Vagina (tissue), 2 donors: Measurements from ENCODE around the gene PADI6. TPM values are rescaled to one million over a fixed set of nuclear protein-coding genes. Genes with fewer than 3 reads are reported as not detected.
"Not testable (repeated sequence)": the region's sequence is repeated elsewhere in the genome, so short reads cannot be mapped to it uniquely, and the experiment has no call there.

Experiments
- DNase-seq, 2 donors: peaks; one replicate each; pipeline ENCODE4 v3.0.0-alpha.2; 2017; ENCODE audit errors: extremely low spot score in 2 of 2
- H3K27ac ChIP-seq: fragments of 200-600 bp; sonication (generic); one replicate; pipeline ENCODE4 v1.5.1; 2019
- H3K27me3 ChIP-seq: fragments of 200-600 bp; sonication (generic); one replicate; pipeline ENCODE4 v1.5.1; 2019
- H3K36me3 ChIP-seq, 2 donors: fragments of 200-600 bp; sonication (generic); one replicate each; pipeline ENCODE4 v1.5.1; 2017 to 2019
- H3K4me1 ChIP-seq: fragments of 200-600 bp; sonication (generic); one replicate; pipeline ENCODE4 v1.5.1; 2019
- H3K4me3 ChIP-seq, 2 donors: fragments of 200-600 bp; sonication (generic); 1 replicate in 1 of 2; 2 replicates in 1 of 2; pipeline ENCODE4 v1.5.1; 2016 to 2019
- H3K9me3 ChIP-seq: fragments of 200-600 bp; sonication (generic); one replicate; pipeline ENCODE4 v1.5.1; 2019
- POLR2A ChIP-seq, 2 donors: fragments of 450-650 bp; IDR thresholded peaks; one replicate each; pipeline ENCODE4 v1.6.1; 2017; ENCODE audit warnings: antibody characterized with exemption in 2 of 2, mild to moderate bottlenecking in 2 of 2, moderate library complexity in 2 of 2
- POLR2AphosphoS5 ChIP-seq, 2 donors: sonication (generic); formaldehyde crosslinking; IDR thresholded peaks; one replicate each; pipeline ENCODE4 v1.9.0; 2017; ENCODE audit warnings: antibody characterized with exemption in 2 of 2, mild to moderate bottlenecking in 2 of 2, low read depth in 1 of 2; ENCODE audit not compliant: insufficient read depth in 1 of 2
- intact Hi-C: fragments of 100-400 bp; cut with DNase I; formaldehyde crosslinking; loops from one replicate; pipeline ENCODE4 v1.15.1; 2023
- total RNA-seq: library from RNA; depleted of rRNA; stranded (reverse); fragments of >200 nt; gene quantifications from one replicate; pipeline ENCODE4 v1.2.3, GENCODE V29; 2016
- TF ChIP-seq, protein P1 (sequence below), 3 experiments: fragments of 450-650 bp in 2 of 3; fragments of 200-600 bp in 1 of 3; sonication (generic) in 1 of 3; IDR thresholded peaks; one replicate each; pipeline ENCODE4 v1.5.1; 2017 to 2019; ENCODE audit warnings: antibody characterized with exemption in 3 of 3, mild to moderate bottlenecking in 2 of 3, moderate library complexity in 2 of 3

Gene PADI6
- total RNA-seq, 1 donor from 2014 or later = not detected

DNA sequence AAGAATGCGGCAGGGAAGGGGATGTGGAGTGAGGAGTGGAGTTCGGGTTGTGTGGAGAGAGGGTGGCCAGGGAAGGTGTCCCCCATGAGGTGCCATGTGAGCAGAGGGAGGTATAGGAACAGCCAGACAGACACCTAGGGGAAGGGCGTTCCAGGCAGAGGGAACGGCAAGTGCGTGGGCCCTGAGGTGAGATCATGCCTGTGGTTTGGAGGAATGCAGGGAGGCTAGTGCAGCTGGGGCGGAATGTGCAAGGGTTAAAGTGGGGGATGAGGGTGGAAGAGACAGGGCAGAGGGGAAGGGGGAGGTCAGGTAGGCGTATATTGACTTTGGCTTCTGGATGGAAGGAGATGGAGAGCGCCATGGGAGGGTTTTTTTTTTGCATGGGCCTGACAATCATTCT lies 31.6 kb upstream of the PADI6 start:
- no peaks in the 10 kb centered on the region for H3K36me3 ChIP-seq
- TF ChIP-seq, protein P1, sequence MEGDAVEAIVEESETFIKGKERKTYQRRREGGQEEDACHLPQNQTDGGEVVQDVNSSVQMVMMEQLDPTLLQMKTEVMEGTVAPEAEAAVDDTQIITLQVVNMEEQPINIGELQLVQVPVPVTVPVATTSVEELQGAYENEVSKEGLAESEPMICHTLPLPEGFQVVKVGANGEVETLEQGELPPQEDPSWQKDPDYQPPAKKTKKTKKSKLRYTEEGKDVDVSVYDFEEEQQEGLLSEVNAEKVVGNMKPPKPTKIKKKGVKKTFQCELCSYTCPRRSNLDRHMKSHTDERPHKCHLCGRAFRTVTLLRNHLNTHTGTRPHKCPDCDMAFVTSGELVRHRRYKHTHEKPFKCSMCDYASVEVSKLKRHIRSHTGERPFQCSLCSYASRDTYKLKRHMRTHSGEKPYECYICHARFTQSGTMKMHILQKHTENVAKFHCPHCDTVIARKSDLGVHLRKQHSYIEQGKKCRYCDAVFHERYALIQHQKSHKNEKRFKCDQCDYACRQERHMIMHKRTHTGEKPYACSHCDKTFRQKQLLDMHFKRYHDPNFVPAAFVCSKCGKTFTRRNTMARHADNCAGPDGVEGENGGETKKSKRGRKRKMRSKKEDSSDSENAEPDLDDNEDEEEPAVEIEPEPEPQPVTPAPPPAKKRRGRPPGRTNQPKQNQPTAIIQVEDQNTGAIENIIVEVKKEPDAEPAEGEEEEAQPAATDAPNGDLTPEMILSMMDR (IDR thresholded peaks at IDR 0.05) = no peak
- TF ChIP-seq POLR2A (IDR thresholded peaks at IDR 0.05) (no peak), POLR2AphosphoS5 (IDR thresholded peaks at IDR 0.05; ENCODE audit: insufficient read depth in 1 of 2, low read depth in 1 of 2) (no peak)
- DNase-seq = no peak
- no peaks in the 10 kb centered on the region for H3K4me1 ChIP-seq
- intact Hi-C loops = no loop called here
- H3K27me3 ChIP-seq = no peaks in the 10 kb centered on the region
- no peaks in the 10 kb centered on the region for H3K9me3 ChIP-seq
- no peak overlapping the region for H3K4me3 ChIP-seq
- no peak overlapping the region for H3K27ac ChIP-seq

DNA sequence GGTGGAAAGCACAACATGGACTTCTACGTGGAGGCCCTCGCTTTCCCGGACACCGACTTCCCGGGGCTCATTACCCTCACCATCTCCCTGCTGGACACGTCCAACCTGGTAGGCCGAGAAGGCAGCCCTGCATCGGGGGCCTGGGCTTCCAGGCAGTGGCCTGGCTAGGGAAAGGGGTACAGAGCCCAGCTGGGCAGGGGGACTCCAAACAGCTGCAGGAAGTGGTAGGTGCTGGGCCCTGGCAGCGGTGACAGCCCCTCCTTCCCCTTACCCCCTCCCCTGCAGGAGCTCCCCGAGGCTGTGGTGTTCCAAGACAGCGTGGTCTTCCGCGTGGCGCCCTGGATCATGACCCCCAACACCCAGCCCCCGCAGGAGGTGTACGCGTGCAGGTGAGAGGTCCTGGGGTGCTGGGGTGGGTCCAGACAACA lies 30.0 kb upstream of the PADI6 start:
- intact Hi-C loops = no loop called here
- no peak for TF ChIP-seq POLR2AphosphoS5 (IDR thresholded peaks at IDR 0.05; ENCODE audit: insufficient read depth in 1 of 2, low read depth in 1 of 2)
- TF ChIP-seq, protein P1 (IDR thresholded peaks at IDR 0.05) = no peak
- TF ChIP-seq POLR2A (IDR thresholded peaks at IDR 0.05) = no peak
- Histone ChIP-seq H3K27me3 (no peaks in the 10 kb centered on the region), H3K9me3 (no peaks in the 10 kb centered on the region), H3K27ac (no peak overlapping the region), H3K4me3 (no peak overlapping the region), H3K4me1 (no peaks in the 10 kb centered on the region), H3K36me3 (no peaks in the 10 kb centered on the region)
- no peak for DNase-seq

DNA sequence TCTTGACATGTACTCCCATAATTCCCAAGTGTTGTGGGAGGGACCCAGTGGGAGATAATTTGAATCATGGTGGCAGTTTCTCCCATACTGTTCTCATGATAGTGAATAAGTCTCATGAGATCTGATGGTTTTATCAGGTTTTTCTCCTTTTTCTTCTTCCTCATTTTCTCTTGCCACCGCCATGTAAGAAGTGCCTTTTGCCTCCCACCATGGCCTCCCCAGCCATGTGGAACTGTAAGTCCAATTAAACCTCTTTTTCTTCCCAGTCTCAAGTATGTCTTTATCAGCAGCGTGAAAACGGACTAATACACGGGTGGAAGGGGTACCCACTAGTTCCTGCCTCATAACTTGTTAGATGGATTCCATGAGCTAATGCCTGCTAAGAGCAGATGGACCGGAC lies 26.5 kb upstream of the PADI6 start:
- H3K4me1 ChIP-seq, H3K36me3 ChIP-seq, H3K27me3 ChIP-seq, H3K9me3 ChIP-seq, DNase-seq, H3K4me3 ChIP-seq, H3K27ac ChIP-seq, intact Hi-C loops: not testable (repeated sequence)

DNA sequence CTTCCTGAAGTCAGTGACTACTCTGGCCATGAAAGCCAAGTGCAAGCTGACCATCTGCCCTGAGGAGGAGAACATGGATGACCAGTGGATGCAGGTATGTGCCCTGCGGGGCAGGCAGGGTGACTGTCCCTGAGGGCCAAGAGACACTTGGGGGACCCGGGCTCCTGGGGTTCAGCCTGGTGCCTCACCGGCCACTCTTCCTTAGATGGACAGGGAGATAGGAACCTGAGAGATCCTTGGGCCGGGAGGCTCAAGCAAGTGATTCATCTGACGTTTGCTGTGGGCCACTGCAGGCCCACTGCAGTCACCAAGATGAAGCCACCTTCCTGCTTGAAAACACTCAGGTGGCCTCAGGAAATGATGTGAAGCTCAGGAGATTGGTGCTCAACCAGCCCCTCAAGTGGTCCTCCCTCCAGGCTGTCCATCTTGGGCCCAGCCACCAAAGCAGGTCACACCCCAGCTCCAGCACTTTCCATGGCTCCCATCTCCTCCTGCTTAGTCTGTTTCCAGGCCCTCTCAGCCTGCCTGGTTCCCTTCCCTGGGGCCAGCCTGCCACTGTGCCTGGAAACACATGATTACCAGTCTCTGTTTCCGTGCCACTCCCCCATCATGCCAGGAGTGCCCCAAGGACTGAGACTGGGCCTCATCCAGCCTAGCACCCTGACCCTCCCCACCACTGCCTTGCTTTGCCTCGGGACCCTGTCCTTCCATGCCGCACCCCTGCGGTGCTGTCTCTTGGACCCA lies 25.8 kb upstream of the PADI6 start:
- TF ChIP-seq, protein P1 (IDR thresholded peaks at IDR 0.05) = no peak
- TF ChIP-seq POLR2A (IDR thresholded peaks at IDR 0.05) (no peak), POLR2AphosphoS5 (IDR thresholded peaks at IDR 0.05; ENCODE audit: insufficient read depth in 1 of 2, low read depth in 1 of 2) (no peak)
- Histone ChIP-seq H3K36me3 (no peaks in the 10 kb centered on the region), H3K27ac (no peak overlapping the region), H3K9me3 (no peaks in the 10 kb centered on the region), H3K4me3 (no peak overlapping the region), H3K4me1 (no peaks in the 10 kb centered on the region), H3K27me3 (no peaks in the 10 kb centered on the region)
- intact Hi-C loops = no loop called here
- DNase-seq = no peak

DNA sequence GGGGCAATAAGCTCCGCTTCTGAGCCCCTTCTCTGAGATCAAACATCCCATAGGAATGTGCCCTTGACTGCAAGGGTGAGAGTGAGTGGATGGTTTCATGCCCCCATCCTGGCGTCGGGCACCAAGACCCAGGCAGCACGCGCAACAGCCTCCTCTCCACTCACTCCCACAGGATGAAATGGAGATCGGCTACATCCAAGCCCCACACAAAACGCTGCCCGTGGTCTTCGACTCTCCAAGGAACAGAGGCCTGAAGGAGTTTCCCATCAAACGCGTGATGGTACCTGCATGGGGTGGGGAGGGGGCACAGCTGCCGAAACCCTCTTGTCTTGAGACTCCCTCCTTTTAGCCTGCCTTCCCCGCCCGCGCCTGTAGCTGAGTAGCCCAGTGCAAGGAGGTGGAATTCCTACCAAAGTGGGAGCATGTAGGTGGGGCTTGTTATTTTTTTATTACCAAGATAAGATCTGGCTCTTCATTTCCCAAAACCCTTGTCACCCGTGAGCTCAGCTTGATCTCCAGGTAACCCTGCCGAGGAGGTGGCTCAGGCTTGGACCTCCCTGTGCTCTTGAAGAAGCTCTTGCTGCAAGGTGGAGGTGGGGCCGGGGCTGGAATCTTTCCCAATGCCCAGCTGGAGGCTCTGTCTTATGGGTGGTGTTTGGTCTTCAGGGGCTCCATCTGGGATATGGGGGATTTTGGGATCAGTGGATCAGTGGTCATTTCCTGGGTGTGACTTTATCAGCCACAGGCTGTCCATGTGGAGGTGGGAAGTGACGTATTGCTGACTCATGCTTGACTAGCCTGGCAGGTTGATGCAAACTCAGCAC lies 24.0 kb upstream of the PADI6 start:
- no peak for TF ChIP-seq POLR2AphosphoS5 (IDR thresholded peaks at IDR 0.05; ENCODE audit: insufficient read depth in 1 of 2, low read depth in 1 of 2)
- no peak for TF ChIP-seq POLR2A (IDR thresholded peaks at IDR 0.05)
- TF ChIP-seq, protein P1 (IDR thresholded peaks at IDR 0.05) = no peak
- Histone ChIP-seq H3K4me1 (no peaks in the 10 kb centered on the region), H3K27me3 (no peaks in the 10 kb centered on the region)

More for the DNA sequence above, 24.0 kb upstream of the PADI6 start:
- Histone ChIP-seq H3K27ac (no peak overlapping the region), H3K4me3 (no peak overlapping the region), H3K36me3 (no peaks in the 10 kb centered on the region), H3K9me3 (no peaks in the 10 kb centered on the region)
- no peak for DNase-seq
- intact Hi-C loops = no loop called here
